HAP-1 (cell line): ENCODE measurements around the gene PHF21A.

Source experiments
- DNase-seq, 2 experiments: peaks; one replicate each; pipeline ENCODE4 v3.0.0-alpha.2; 2016 to 2020; ENCODE audit warnings: low spot score in 2 of 2
- H3K27me3 ChIP-seq: fragments of 250-450 bp; sonication (Bioruptor Pico); 2 replicates; pipeline ENCODE4 v1.5.1; 2020; ENCODE audit warnings: low read depth, mild to moderate bottlenecking, moderate library complexity
- H3K36me3 ChIP-seq: fragments of 250-450 bp; sonication (Bioruptor Pico); replicated peaks from 2 replicates; pipeline ENCODE4 v1.5.1; 2020; ENCODE audit warnings: mild to moderate bottlenecking
- H3K4me1 ChIP-seq: fragments of 250-450 bp; sonication (Bioruptor Pico); 2 replicates; pipeline ENCODE4 v1.5.1; 2020; ENCODE audit warnings: mild to moderate bottlenecking
- H3K4me3 ChIP-seq: fragments of 250-450 bp; sonication (Bioruptor Pico); 2 replicates; pipeline ENCODE4 v1.5.1; 2020; ENCODE audit warnings: mild to moderate bottlenecking, moderate library complexity
- H3K9me3 ChIP-seq: fragments of 250-450 bp; sonication (Bioruptor Pico); 2 replicates; pipeline ENCODE4 v1.5.1; 2020; ENCODE audit warnings: mild to moderate bottlenecking, moderate library complexity
- in situ Hi-C: fragments of 300-500 bp; cut with MboI; formaldehyde crosslinking; loops from 3 replicates; pipeline ENCODE4 v1.14.3; 2020; ENCODE audit warnings: low sequenced_read_pairs, inconsistent platforms, mixed read lengths

Gene PHF21A

DNA sequence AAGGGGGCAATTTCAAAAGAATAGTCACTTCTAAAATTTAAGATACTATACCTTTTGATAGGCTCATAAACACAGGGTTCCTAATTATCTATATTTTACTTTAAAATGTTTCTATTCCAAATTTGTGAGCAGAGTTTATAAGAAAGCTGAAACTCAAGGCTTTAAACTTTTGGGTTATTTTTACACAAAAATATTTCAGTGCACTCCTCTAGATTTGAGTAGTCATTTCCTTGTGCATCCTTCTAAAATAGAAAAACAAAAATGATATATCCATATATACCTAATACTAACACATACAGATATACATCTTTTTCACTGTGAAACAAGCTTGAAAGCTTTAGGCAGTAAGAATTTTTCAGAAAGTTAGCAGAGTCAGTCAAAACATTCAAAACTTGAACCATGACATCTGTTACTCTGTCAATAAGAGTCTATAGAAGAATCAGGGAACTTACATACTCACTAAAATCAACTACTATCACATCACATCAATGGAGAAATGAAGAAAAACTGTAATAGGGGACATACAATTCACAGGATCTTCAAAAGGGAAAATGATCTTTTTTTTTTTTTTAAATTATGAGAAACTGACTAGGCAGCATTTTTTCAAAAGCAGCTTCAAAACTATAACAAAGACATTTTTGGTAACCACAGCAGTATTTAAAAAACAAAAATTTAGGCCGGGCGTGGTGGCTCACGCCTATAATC is 5.1 kb downstream of the PHF21A start:
- in situ Hi-C loops = no loop called here
- H3K36me3 ChIP-seq = no peaks in the 10 kb centered on the region
- H3K4me3 ChIP-seq = no peak overlapping the region
- DNase-seq = no peak
- peaks cover 35% of the 10 kb centered on the region for H3K4me1 ChIP-seq
- no peaks in the 10 kb centered on the region for H3K9me3 ChIP-seq
- H3K27me3 ChIP-seq = no peaks in the 10 kb centered on the region

DNA sequence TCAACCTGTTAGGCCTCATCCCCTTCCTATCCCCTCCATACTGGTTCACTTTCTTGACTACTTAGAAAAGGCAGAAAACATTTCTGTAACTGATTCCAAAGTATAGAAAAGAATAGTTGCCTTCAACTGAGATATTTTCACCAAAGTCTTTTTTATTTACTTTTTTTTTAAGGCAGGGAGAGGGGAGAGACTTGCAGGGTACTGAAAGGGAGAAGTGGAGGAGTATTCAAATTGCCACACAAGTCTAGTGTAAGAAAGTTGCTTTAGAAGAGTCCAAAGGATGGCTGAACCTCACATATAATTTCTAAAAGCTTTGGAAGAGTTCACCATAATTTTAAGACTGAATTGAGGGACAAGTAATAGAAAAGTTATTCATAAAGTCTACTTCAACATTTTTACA is 6.3 kb downstream of the PHF21A start:
- Histone ChIP-seq H3K9me3 (no peaks in the 10 kb centered on the region), H3K4me1 (peaks cover 35% of the 10 kb centered on the region), H3K36me3 (no peaks in the 10 kb centered on the region), H3K4me3 (no peak overlapping the region), H3K27me3 (no peaks in the 10 kb centered on the region)
- no peak for DNase-seq
- in situ Hi-C loops = no loop called here

DNA sequence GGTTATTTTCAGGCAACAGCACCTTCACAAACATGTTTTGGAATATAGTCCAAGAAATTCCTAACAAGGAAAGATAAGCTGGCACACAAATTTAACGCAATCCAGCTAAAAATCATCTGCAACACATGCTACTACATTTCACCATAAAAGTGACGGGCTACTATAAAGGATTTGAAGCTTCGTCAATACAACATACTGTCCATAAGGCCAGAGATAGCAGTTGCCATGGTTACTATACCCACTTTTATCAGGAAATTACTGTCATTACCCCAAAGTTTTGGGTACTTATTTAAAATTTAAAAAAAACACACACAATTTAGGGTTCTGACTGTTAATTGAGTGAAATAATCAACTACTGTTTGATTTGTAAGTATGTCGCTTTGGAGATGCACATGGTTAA is 6.9 kb downstream of the PHF21A start:
- Histone ChIP-seq H3K36me3 (no peaks in the 10 kb centered on the region), H3K4me1 (peaks cover 36% of the 10 kb centered on the region), H3K4me3 (no peak overlapping the region), H3K27me3 (no peaks in the 10 kb centered on the region), H3K9me3 (no peaks in the 10 kb centered on the region)
- DNase-seq = no peak
- in situ Hi-C loops = no loop called here

DNA sequence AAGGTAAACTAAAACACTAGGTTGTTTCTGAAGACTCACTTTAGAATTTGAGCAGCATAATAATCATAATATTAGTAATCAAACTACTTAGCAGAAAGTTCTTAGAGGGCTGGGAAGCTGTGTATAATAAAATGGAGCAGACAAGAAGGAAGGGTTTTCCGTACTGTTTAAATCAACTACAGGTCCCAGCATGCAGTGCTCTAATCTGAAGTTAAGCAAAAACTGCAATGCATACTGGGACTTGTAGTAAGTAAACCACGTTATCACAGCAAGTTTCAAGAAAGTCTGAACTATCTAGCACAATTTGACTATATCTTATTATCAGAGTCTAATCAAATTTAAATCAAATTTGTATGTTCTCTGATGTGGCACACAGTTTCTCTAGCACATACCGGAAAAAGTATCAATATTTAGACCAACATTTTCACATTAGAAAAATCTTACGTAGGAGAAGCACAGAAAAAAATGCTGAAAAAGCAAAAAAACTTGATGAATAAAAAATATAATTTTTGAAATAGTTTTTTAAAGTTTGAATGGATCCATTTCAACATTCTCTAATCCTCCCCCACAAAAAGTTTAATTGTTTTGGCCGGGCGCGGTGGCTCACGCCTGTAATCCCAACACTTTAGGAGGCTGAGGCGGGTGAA is 8.2 kb downstream of the PHF21A start:
- H3K9me3 ChIP-seq = no peaks in the 10 kb centered on the region
- in situ Hi-C loops = no loop called here
- H3K36me3 ChIP-seq = no peaks in the 10 kb centered on the region
- peak; percentile 37 to 81 for DNase-seq
- H3K27me3 ChIP-seq = no peaks in the 10 kb centered on the region
- peaks cover 37% of the 10 kb centered on the region for H3K4me1 ChIP-seq
- H3K4me3 ChIP-seq = no peak overlapping the region

GRCh38 chr11:46108751-46109150 is 12.5 kb downstream of the PHF21A start:
- Histone ChIP-seq H3K4me3 (no peak overlapping the region), H3K4me1 (peaks cover 12% of the 10 kb centered on the region), H3K27me3 (no peaks in the 10 kb centered on the region), H3K36me3 (no peaks in the 10 kb centered on the region), H3K9me3 (no peaks in the 10 kb centered on the region)
- no peak for DNase-seq
- in situ Hi-C loops = no loop called here

DNA sequence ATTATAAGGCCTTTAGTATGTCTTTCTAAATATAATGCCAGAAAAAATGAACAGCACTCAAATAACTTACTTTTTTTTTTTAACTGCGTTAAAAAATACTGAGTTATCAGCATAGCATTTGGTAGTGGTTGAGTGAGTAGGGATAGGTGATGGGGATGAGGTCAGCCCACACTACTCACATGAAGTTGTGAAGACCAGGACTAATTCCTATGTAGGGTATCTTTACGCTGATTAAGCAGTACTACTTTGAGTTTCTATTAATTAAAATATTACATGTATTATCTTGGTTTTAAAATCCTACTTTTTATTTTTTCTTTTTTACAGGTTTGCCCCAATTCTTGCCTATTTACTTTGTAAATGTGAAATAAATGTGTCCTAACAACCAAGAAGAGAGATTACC is 13.5 kb downstream of the PHF21A start:
- Histone ChIP-seq H3K9me3 (no peaks in the 10 kb centered on the region), H3K4me1 (peaks cover 12% of the 10 kb centered on the region), H3K27me3 (no peaks in the 10 kb centered on the region), H3K36me3 (no peaks in the 10 kb centered on the region), H3K4me3 (no peak overlapping the region)
- no peak for DNase-seq
- in situ Hi-C loops = no loop called here

- no peak for DNase-seq
- peaks cover 12% of the 10 kb centered on the region for H3K4me1 ChIP-seq
- no peak overlapping the region for H3K4me3 ChIP-seq
- in situ Hi-C loops = no loop called here
- no peaks in the 10 kb centered on the region for H3K27me3 ChIP-seq
- no peaks in the 10 kb centered on the region for H3K36me3 ChIP-seq
- no peaks in the 10 kb centered on the region for H3K9me3 ChIP-seq
Measured at GRCh38 chr11:46107408-46107718, 13.9 kb downstream of the PHF21A start.

DNA sequence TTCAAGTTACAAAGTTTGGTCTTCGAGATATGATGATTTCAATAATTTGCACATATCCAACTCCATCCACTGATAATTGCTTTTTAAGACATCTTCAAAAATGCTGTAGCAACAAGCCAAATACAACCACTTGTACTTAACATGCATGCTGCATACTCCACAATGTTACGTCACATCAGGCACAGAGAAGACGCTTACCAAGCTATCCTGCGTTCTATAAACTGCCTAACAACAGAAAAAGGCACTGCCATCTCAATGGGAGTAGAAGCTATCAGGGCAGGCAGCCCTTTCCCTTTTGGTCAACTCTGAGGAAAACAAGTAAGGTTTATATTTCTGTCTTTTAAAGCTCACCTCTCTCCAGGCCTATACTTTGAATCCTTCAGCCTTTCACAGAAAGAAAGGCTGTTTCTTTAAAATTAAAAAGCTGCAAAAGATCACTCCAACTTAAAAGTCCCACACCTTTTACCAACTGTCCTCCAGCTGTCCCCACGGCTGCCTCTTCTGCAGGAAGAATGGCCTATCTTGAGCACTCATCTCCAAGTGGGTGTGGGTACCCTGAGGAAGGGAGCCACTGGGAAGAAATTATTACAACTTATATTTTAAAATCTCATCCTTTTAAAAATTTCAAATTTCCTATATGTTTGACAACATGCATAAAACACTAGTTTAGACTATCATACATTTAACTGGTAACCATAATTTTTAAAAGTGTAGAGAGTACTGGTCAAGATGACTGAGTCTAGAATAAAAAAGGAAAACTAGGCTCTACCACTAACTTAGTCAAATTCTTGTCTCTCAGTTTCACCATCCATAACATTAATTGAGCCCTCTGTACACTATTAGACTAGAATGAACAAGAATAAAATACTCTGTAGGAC is 14.5 kb downstream of the PHF21A start:
- no peak overlapping the region for H3K4me3 ChIP-seq
- no peaks in the 10 kb centered on the region for H3K27me3 ChIP-seq
- in situ Hi-C loops = no loop called here
- no peaks in the 10 kb centered on the region for H3K9me3 ChIP-seq
- H3K36me3 ChIP-seq = no peaks in the 10 kb centered on the region
- peaks cover 12% of the 10 kb centered on the region for H3K4me1 ChIP-seq
- DNase-seq = no peak

DNA sequence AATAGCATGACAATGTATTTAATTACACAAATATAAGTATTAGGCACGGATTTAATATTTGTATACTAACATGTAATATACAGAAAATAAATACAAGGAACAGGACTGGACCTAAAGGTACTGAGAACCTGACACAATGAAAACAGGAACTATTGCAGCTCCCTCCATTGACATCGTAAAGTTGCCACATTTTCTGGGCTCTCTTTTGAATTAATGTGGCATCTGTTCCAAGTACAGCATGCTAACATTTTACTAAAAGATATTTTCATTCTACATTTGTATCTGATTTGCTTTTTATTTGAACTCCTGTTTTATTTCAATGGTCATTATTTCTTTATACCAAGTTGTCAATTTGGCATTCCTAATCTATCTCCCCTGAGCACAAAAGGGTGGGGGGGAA is 15.3 kb downstream of the PHF21A start:
- in situ Hi-C loops = no loop called here
- no peak for DNase-seq
- Histone ChIP-seq H3K27me3 (no peaks in the 10 kb centered on the region), H3K4me1 (peaks cover 12% of the 10 kb centered on the region), H3K4me3 (no peak overlapping the region), H3K9me3 (no peaks in the 10 kb centered on the region), H3K36me3 (no peaks in the 10 kb centered on the region)

DNA sequence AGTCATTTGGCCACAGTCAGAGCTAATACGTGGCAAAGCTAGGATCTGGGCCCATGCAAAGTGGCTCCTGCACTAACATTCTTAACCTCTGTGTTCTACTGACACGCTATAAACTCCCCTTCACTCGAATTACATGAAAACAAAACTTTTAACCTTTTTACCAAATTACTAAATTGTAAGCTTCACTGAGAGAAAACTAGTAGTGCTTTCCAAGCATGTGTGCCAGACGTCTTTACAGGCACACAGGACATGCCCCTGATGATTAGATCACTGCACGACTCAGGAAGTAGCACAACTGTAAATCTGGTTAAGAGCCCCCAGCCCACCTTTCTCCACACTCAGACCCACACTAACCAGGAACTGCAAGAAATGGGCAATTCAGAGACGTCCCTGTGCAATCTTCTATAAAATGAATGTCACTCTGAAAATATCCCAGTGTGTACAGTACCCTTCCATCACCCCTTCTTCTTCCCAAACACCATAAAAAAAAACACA is 16.1 kb downstream of the PHF21A start:
- Histone ChIP-seq H3K36me3 (no peaks in the 10 kb centered on the region), H3K27me3 (no peaks in the 10 kb centered on the region), H3K4me3 (no peak overlapping the region), H3K9me3 (no peaks in the 10 kb centered on the region), H3K4me1 (peaks cover 19% of the 10 kb centered on the region)
- DNase-seq = no peak
- in situ Hi-C loops = no loop called here

- Histone ChIP-seq H3K4me3 (no peak overlapping the region), H3K27me3 (no peaks in the 10 kb centered on the region), H3K9me3 (no peaks in the 10 kb centered on the region), H3K4me1 (peaks cover 20% of the 10 kb centered on the region), H3K36me3 (no peaks in the 10 kb centered on the region)
- no peak for DNase-seq
- in situ Hi-C loops = no loop called here
Measured at GRCh38 chr11:46102843-46103242, 18.4 kb downstream of the PHF21A start.

DNA sequence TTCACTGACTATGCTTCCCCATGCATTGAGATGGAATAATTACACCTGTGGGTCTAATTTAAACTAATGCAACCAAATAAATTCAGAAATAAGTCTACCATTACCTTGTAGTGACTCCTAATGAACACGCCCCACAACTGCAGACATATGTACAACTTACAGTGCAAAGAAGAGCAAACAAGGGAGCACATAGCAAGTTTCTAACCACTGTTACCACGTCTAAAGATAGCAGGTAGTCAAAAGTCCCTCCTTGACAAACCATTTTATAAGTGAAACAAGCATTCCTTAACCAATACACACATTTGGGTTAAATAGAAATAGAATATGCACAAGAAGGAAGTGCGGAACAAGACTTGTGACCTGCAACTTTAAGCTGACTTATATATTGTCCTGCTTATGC is 20.6 kb downstream of the PHF21A start:
- DNase-seq = no peak
- peaks cover 16% of the 10 kb centered on the region for H3K4me1 ChIP-seq
- H3K4me3 ChIP-seq = no peak overlapping the region
- no peaks in the 10 kb centered on the region for H3K27me3 ChIP-seq
- in situ Hi-C loops = no loop called here
- H3K36me3 ChIP-seq = no peaks in the 10 kb centered on the region
- H3K9me3 ChIP-seq = no peaks in the 10 kb centered on the region

GRCh38 chr11:46099963-46100316 is 21.3 kb downstream of the PHF21A start:
- no peak for DNase-seq
- in situ Hi-C loops = no loop called here
- Histone ChIP-seq H3K9me3 (no peaks in the 10 kb centered on the region), H3K4me1 (peaks cover 14% of the 10 kb centered on the region), H3K27me3 (no peaks in the 10 kb centered on the region), H3K36me3 (no peaks in the 10 kb centered on the region), H3K4me3 (no peak overlapping the region)

GRCh38 chr11:46090375-46090774 is 30.9 kb downstream of the PHF21A start:
- DNase-seq = no peak
- Histone ChIP-seq H3K9me3 (no peaks in the 10 kb centered on the region), H3K36me3 (no peaks in the 10 kb centered on the region), H3K4me1 (peaks cover 18% of the 10 kb centered on the region), H3K4me3 (no peak overlapping the region), H3K27me3 (no peaks in the 10 kb centered on the region)
- in situ Hi-C loops = no loop called here
